HCT116 (cell line): ENCODE measurements around the gene RFPL2. TPM values are rescaled to one million over a fixed set of nuclear protein-coding genes. Genes with fewer than 3 reads are reported as not detected.

Experiments
- ATAC-seq: fragments of 200-7000 bp; cut with Tn5 transposase; 2 replicates; pipeline ENCODE4 v1.9.1; 2020; ENCODE audit warnings: mild to moderate bottlenecking, moderate library complexity
- BruUV-seq: library from RNA; stranded (reverse); fragments of 400-500 nt; replicated peaks from 2 replicates; lab custom pipeline; 2021; lab: Mats Ljungman, UMichigan
- CTCF ChIA-PET: fragments of 300-600 bp; sonication (Branson Sonifier 250); formaldehyde crosslinking; loops from one replicate; lab custom pipeline; 2021; ENCODE audit warnings: antibody characterized with exemption; lab: Charles Lee
- POLR2A ChIA-PET: fragments of 300-600, 350-600 bp; sonication (Branson Sonifier 250); formaldehyde crosslinking; loops from one replicate; lab custom pipeline; 2021; ENCODE audit warnings: antibody characterized with exemption; lab: Charles Lee
- RAD21 ChIA-PET, 2 experiments: fragments of 300-600 bp; sonication (Branson Sonifier 250); formaldehyde crosslinking; loops; one replicate each; lab custom pipeline; 2023; ENCODE audit warnings: low total read pairs in 2 of 2; ENCODE audit not compliant: uncharacterized antibody in 2 of 2, unreplicated experiment in 2 of 2, low non-redundant PET in 1 of 2; lab: Charles Lee
- DNase-seq: peaks from one replicate; pipeline ENCODE4 v3.0.0-alpha.2; 2010; ENCODE audit warnings: low read depth, low spot score
- H2AFZ ChIP-seq: fragments of 200-600 bp; shearing (Covaris generic), sonication (generic); 2 replicates; pipeline ENCODE4 v1.6.1; 2017; ENCODE audit warnings: low read depth, mixed run types, mixed read lengths, antibody characterized with exemption, low read length; ENCODE audit not compliant: poor library complexity, severe bottlenecking
- H3K27ac ChIP-seq: 2 replicates; pipeline ENCODE4 v1.5.1; 2012; ENCODE audit warnings: low read depth, low read length
- H3K27me3 ChIP-seq: fragments of 200-600 bp; sonication (generic); 2 replicates; pipeline ENCODE4 v1.6.1; 2016; ENCODE audit warnings: mixed run types, low read length, mixed read lengths; ENCODE audit not compliant: insufficient read depth
- H3K36me3 ChIP-seq, 2 experiments: fragments of 200-500 bp in 1 of 2; fragments of 200-600 bp in 1 of 2; sonication (Bioruptor generic) in 1 of 2; sonication (generic) in 1 of 2; 2 replicates each; pipeline versions ENCODE4 v1.5.1 to v1.6.1; 2014 to 2016; ENCODE audit warnings: low read length in 2 of 2, inconsistent platforms in 1 of 2, mixed read lengths in 1 of 2, mixed run types in 1 of 2; ENCODE audit not compliant: insufficient read depth in 2 of 2, control insufficient read depth in 1 of 2
- H3K4me1 ChIP-seq, 2 experiments: fragments of 200-600 bp in 1 of 2; sonication (generic) in 1 of 2; 2 replicates each; pipeline versions ENCODE4 v1.5.1 to v1.6.1; 2012 to 2017; ENCODE audit warnings: low read length in 2 of 2, inconsistent platforms in 1 of 2, mild to moderate bottlenecking in 1 of 2, mixed read lengths in 1 of 2, mixed run types in 1 of 2, moderate library complexity in 1 of 2; ENCODE audit not compliant: insufficient read depth in 2 of 2, control insufficient read depth in 1 of 2
- H3K4me2 ChIP-seq: fragments of 200-600 bp; sonication (generic); 2 replicates; pipeline ENCODE4 v1.6.1; 2017; ENCODE audit warnings: mixed run types, low read length, mixed read lengths
- H3K4me3 ChIP-seq, 2 experiments: fragments of 200-600 bp in 1 of 2; sonication (generic) in 1 of 2; replicated peaks in 1 of 2; 2 replicates each; pipeline ENCODE4 v1.5.1; 2011 to 2016; ENCODE audit warnings: low read length in 2 of 2, control low read depth in 1 of 2, low read depth in 1 of 2, mild to moderate bottlenecking in 1 of 2, mixed read lengths in 1 of 2, mixed run types in 1 of 2
- H3K79me2 ChIP-seq: fragments of 200-600 bp; sonication (generic); 2 replicates; pipeline ENCODE4 v1.6.1; 2017; ENCODE audit warnings: mild to moderate bottlenecking, mixed run types, low read length, moderate library complexity, mixed read lengths; ENCODE audit not compliant: insufficient read depth
- H3K9ac ChIP-seq: fragments of 200-600 bp; sonication (generic); 2 replicates; pipeline ENCODE4 v1.6.1; 2016; ENCODE audit warnings: low read length, mixed read lengths
- H3K9me2 ChIP-seq: fragments of 200-600 bp; sonication (generic), shearing (Covaris generic); 2 replicates; pipeline ENCODE4 v1.6.1; 2017; ENCODE audit warnings: mixed run types, mild to moderate bottlenecking, moderate library complexity; ENCODE audit not compliant: insufficient read depth
- H3K9me3 ChIP-seq, 2 experiments: fragments of 200-500 bp in 1 of 2; fragments of 200-600 bp in 1 of 2; sonication (Bioruptor generic) in 1 of 2; sonication (generic) in 1 of 2; 2 replicates each; pipeline ENCODE4 v1.6.1; 2014 to 2017; ENCODE audit warnings: low read length in 2 of 2, mixed read lengths in 2 of 2, inconsistent platforms in 1 of 2, low read depth in 1 of 2, mild to moderate bottlenecking in 1 of 2, mixed run types in 1 of 2, moderate library complexity in 1 of 2; ENCODE audit not compliant: control insufficient read depth in 1 of 2, insufficient read depth in 1 of 2
- H4K20me1 ChIP-seq: fragments of 200-600 bp; sonication (generic), shearing (Covaris generic); 2 replicates; pipeline ENCODE4 v1.6.1; 2017; ENCODE audit warnings: mixed run types, mild to moderate bottlenecking, moderate library complexity; ENCODE audit not compliant: insufficient read depth
- CBX3 ChIP-seq: IDR thresholded peaks from 2 replicates; pipeline ENCODE4 v1.6.1; 2012; ENCODE audit warnings: low read depth
- CEBPB ChIP-seq: IDR thresholded peaks from 2 replicates; pipeline ENCODE4 v1.6.1; 2012; ENCODE audit warnings: low read depth
- ELF1 ChIP-seq: IDR thresholded peaks from 2 replicates; pipeline ENCODE4 v1.6.1; 2012; ENCODE audit warnings: low read depth, borderline replicate concordance
- EZH2phosphoT487 ChIP-seq: fragments of 200-600 bp; IDR thresholded peaks from 2 replicates; pipeline ENCODE4 v1.6.1; 2018; ENCODE audit warnings: antibody characterized with exemption, borderline replicate concordance
- POLR2AphosphoS5 ChIP-seq: IDR thresholded peaks from 2 replicates; pipeline ENCODE4 v1.6.1; 2011; ENCODE audit warnings: mild to moderate bottlenecking, low read depth, low read length, moderate library complexity
- TCF7L2 ChIP-seq: IDR thresholded peaks from 2 replicates; pipeline ENCODE4 v1.7.0; 2011; ENCODE audit warnings: borderline replicate concordance, inconsistent platforms; ENCODE audit not compliant: insufficient read depth, insufficient read length; ENCODE audit errors: extremely low read depth
- intact Hi-C: fragments of 100-400 bp; cut with micrococcal nuclease; formaldehyde crosslinking; loops from 2 replicates; pipeline ENCODE4 v1.10.0; 2022
- total RNA-seq: library from RNA; stranded (reverse); gene quantifications from one replicate; pipeline ENCODE4 v1.2.1, GENCODE V29; 2021; ENCODE audit not compliant: unreplicated experiment
- TF ChIP-seq, protein P1 (sequence below): IDR thresholded peaks from 2 replicates; pipeline ENCODE4 v1.6.1; 2012
- TF ChIP-seq, protein P2 (sequence below): IDR thresholded peaks from 2 replicates; pipeline ENCODE4 v1.6.1; 2011; ENCODE audit warnings: mild to moderate bottlenecking, low read length, moderate library complexity; ENCODE audit not compliant: insufficient replicate concordance; ENCODE audit errors: extremely low read depth
- TF ChIP-seq, protein P3 (sequence below): IDR thresholded peaks from 2 replicates; pipeline ENCODE4 v1.6.1; 2012; ENCODE audit warnings: low read depth

The RFPL2 gene
- total RNA-seq, 1 experiment from 2014 or later, result 0.61 TPM

DNA sequence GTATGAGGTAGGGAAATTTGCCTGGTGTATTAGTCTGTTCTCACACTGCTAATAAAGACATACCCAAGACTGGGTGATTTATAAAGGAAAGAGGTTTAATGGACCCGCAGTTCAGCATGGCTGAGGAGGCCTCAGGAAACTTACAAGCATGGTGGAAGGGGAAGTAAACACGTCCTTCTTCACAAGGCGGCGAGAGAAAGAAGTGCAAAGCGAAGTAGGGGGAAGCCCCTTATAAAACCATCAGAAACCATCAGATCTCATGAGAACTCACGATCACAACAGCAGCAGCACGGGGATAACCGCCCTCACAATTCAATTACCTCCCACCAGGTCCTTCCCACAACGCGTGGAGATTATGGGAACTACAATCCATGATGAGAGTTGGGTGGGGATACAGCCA is 12.0 kb upstream of the RFPL2 start:
- TF ChIP-seq TCF7L2 (no peak), CBX3 (no peak), POLR2AphosphoS5 (no peak), ELF1 (no peak), CEBPB (no peak), EZH2phosphoT487 (no peak)
- TF ChIP-seq, protein P1, sequence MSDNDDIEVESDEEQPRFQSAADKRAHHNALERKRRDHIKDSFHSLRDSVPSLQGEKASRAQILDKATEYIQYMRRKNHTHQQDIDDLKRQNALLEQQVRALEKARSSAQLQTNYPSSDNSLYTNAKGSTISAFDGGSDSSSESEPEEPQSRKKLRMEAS, result no peak
- TF ChIP-seq, protein P2, sequence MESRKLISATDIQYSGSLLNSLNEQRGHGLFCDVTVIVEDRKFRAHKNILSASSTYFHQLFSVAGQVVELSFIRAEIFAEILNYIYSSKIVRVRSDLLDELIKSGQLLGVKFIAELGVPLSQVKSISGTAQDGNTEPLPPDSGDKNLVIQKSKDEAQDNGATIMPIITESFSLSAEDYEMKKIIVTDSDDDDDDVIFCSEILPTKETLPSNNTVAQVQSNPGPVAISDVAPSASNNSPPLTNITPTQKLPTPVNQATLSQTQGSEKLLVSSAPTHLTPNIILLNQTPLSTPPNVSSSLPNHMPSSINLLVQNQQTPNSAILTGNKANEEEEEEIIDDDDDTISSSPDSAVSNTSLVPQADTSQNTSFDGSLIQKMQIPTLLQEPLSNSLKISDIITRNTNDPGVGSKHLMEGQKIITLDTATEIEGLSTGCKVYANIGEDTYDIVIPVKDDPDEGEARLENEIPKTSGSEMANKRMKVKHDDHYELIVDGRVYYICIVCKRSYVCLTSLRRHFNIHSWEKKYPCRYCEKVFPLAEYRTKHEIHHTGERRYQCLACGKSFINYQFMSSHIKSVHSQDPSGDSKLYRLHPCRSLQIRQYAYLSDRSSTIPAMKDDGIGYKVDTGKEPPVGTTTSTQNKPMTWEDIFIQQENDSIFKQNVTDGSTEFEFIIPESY, result no peak
- TF ChIP-seq, protein P3, sequence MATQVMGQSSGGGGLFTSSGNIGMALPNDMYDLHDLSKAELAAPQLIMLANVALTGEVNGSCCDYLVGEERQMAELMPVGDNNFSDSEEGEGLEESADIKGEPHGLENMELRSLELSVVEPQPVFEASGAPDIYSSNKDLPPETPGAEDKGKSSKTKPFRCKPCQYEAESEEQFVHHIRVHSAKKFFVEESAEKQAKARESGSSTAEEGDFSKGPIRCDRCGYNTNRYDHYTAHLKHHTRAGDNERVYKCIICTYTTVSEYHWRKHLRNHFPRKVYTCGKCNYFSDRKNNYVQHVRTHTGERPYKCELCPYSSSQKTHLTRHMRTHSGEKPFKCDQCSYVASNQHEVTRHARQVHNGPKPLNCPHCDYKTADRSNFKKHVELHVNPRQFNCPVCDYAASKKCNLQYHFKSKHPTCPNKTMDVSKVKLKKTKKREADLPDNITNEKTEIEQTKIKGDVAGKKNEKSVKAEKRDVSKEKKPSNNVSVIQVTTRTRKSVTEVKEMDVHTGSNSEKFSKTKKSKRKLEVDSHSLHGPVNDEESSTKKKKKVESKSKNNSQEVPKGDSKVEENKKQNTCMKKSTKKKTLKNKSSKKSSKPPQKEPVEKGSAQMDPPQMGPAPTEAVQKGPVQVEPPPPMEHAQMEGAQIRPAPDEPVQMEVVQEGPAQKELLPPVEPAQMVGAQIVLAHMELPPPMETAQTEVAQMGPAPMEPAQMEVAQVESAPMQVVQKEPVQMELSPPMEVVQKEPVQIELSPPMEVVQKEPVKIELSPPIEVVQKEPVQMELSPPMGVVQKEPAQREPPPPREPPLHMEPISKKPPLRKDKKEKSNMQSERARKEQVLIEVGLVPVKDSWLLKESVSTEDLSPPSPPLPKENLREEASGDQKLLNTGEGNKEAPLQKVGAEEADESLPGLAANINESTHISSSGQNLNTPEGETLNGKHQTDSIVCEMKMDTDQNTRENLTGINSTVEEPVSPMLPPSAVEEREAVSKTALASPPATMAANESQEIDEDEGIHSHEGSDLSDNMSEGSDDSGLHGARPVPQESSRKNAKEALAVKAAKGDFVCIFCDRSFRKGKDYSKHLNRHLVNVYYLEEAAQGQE, result no peak
- Histone ChIP-seq H3K4me2 (no peak overlapping the region), H3K4me3 (no peak overlapping the region), H2AFZ (no peak overlapping the region), H3K4me1 (no peaks in the 10 kb centered on the region), H3K9me2 (no peaks in the 10 kb centered on the region), H3K27ac (no peak overlapping the region), H3K9ac (no peak overlapping the region), H3K79me2 (no peaks in the 10 kb centered on the region), H4K20me1 (no peaks in the 10 kb centered on the region), H3K27me3 (no peaks in the 10 kb centered on the region), H3K36me3 (no peaks in the 10 kb centered on the region), H3K9me3 (no peaks in the 10 kb centered on the region)
- ChIA-PET POLR2A (no interaction called here), CTCF (no interaction called here), RAD21 (no interaction called here)
- ATAC-seq (no peak), DNase-seq (no peak)
- no TSS peak for BruUV-seq
- intact Hi-C loops, result no loop called here
